Measurements from ENCODE around the gene DYNC2LI1. TPM values are rescaled to one million over a fixed set of nuclear protein-coding genes. Genes with fewer than 3 reads are reported as not detected.
"Not testable (repeated sequence)": the region's sequence is repeated elsewhere in the genome, so short reads cannot be mapped to it uniquely, and the experiment has no call there.

The DYNC2LI1 gene
- 10 to 100 TPM in 3 of 6 experiments, 1 to 10 TPM in 3; 8.4 to 12.3 (median 10.0) TPM for total RNA-seq (2021; fragmentation: NEBNext Ultra II Directional; extraction: Animal tissue kit (Norgen Biotek cat#: 25700))
- long read RNA-seq, partial matches to known transcripts: 10 of 18 reads
- long read RNA-seq, other reads (novel, unspliced or antisense): 3 of 18 reads

DNA sequence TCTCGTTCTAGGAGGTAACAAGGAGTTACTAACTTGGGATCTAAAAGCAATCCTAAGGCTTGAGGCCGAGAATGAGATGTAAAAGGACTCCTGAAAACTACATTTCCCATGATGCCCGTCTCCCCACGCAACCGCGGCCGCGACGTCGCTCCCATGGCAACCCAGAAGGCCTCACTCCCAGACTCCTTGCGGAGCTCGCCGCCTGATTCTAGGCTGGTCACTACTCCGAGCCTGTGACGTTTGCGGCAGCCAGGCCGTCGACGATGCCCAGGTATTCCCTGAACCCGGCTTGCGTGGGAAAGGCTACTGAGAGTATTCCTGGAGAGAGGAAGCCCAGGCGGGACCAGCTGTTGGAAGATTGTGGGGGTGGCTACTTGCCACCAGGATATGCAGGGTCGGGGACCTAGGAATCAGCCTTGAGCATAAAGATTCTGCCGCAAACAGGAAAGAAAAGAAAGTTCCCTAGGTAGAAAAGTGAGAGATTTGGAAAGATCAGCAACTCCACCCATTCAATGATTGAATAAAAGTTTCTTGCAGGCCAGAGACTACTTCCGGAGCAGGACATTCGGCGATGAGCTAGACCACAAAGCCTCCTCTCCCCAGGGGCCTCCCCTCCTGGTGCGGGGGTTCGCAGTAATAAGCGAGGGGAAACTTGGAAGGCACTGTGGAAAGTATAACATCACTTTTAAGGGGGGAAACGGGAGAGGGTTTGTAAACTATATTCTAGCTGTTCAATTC, at the start of gene DYNC2LI1:
Gene DYNC2LI1, plus strand, starts transcription at position 164 of the 738 bp plus-strand sequence. Its CDS starts 100 bp downstream, at position 264.
- H3K36me3 Mint-ChIP-seq (ENCODE audit: low read depth): no peaks in the 10 kb centered on the region
- H3K9me3 Mint-ChIP-seq: no peaks in the 10 kb centered on the region
- TF ChIP-seq, protein P1, sequence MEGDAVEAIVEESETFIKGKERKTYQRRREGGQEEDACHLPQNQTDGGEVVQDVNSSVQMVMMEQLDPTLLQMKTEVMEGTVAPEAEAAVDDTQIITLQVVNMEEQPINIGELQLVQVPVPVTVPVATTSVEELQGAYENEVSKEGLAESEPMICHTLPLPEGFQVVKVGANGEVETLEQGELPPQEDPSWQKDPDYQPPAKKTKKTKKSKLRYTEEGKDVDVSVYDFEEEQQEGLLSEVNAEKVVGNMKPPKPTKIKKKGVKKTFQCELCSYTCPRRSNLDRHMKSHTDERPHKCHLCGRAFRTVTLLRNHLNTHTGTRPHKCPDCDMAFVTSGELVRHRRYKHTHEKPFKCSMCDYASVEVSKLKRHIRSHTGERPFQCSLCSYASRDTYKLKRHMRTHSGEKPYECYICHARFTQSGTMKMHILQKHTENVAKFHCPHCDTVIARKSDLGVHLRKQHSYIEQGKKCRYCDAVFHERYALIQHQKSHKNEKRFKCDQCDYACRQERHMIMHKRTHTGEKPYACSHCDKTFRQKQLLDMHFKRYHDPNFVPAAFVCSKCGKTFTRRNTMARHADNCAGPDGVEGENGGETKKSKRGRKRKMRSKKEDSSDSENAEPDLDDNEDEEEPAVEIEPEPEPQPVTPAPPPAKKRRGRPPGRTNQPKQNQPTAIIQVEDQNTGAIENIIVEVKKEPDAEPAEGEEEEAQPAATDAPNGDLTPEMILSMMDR (IDR thresholded peaks at IDR 0.05): no peak

DNA sequence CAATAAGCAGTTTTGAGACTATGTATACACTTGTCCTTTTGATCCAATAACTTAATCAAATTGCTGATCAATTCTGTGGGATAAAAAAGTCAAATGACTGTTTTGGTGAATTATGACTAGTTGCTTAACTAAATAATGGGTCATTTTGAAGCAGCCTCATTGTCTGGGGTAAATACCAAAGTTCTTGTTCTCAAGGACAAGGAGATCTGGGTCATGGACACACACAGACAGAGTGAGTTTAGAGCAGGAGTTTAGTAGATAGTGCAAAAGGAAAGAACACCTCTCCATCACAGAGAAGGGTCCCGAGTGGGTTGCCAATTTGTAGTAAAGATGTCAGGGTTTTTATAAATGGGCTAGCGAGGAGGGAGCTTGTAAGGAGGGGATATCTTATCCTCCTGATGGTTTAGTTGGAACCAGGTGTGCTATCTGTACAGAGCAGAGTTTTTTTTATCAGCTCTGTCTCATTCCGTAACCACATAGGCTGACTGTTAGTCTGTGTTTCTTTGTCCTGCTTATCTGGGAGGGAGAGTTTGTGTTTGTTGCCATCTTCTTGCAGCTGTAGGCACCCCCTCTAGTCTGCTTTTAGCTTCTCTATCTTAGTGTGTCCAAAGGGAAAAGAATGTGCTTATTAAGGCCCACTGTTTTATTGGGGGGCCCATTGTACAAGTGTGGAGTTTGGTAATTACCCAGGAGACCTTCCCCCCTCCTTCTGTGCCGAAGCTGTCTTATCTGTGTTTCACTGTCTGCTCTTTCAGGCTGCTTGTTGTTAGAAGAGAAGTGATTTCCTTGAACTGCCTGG, 48.9 kb upstream of the DYNC2LI1 start:
- TF ChIP-seq, protein P1 (IDR thresholded peaks at IDR 0.05): no peak
- Mint-ChIP-seq H3K27me3 (ENCODE audit: insufficient read depth) (no peaks in the 10 kb centered on the region; the same call in 1 of the 2 replicates), H3K4me3 (no peak overlapping the region)

More for the DNA sequence above, at the start of gene DYNC2LI1:
- Mint-ChIP-seq H3K27me3 (ENCODE audit: insufficient read depth) (peaks cover 6% of the 10 kb centered on the region; the same call in 1 of the 2 replicates), H3K4me1 (ENCODE audit: low read depth) (peaks cover 15% of the 10 kb centered on the region), H3K4me3 (peak within 1 kb of the TSS; percentile 94), H3K27ac (peak within 1 kb of the TSS; percentile 95)
- peak; percentile 88 for DNase-seq

GRCh38 chr2:43725711-43726246, 48.1 kb upstream of the DYNC2LI1 start:
- Mint-ChIP-seq H3K27ac (no peak overlapping the region), H3K4me1 (ENCODE audit: low read depth) (no peaks in the 10 kb centered on the region), H3K36me3 (ENCODE audit: low read depth) (no peaks in the 10 kb centered on the region), H3K9me3 (no peaks in the 10 kb centered on the region), H3K27me3 (ENCODE audit: insufficient read depth) (no peaks in the 10 kb centered on the region; the same call in 1 of the 2 replicates), H3K4me3 (no peak overlapping the region)
- no peak for DNase-seq
- TF ChIP-seq, protein P1 (IDR thresholded peaks at IDR 0.05): no peak

More for the DNA sequence above, 48.9 kb upstream of the DYNC2LI1 start:
- H3K27ac Mint-ChIP-seq: no peak overlapping the region
- H3K9me3 Mint-ChIP-seq: no peaks in the 10 kb centered on the region
- no peaks in the 10 kb centered on the region for H3K4me1 Mint-ChIP-seq (ENCODE audit: low read depth)
- H3K36me3 Mint-ChIP-seq (ENCODE audit: low read depth): no peaks in the 10 kb centered on the region
- DNase-seq: no peak

DNA sequence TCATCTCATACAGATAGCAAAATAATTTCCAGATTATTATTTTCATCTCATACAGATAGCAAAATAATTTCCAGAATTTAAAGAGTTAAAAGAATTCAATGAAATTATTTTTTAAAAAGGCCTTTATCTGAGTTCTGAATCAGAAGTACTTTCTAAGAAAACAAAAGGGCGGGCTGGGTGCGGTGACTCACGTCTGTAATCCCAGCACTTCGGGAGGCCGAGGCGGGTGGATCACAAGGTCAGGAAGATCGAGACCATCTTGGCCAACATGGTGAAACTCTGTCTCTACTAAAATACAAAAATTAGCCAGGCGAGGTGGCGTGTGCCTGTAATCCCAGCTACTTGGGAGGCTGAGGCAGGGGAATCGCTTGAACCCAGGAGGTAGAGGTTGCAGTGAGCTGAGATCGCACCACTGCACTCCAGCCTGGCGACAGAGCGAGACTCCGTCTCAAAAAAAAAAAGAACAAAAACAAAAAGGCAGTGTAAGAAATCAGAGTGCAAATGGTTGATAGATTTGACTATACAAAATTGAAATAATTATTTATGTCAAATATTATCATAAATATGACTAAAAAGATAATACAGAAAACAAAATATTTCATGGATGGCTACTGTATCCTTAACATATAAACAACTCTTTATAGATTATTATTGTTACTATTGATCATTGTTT, 46.7 kb upstream of the DYNC2LI1 start:
- not testable (repeated sequence) for H3K36me3 Mint-ChIP-seq (ENCODE audit: low read depth); H3K9me3 Mint-ChIP-seq; H3K27ac Mint-ChIP-seq; H3K27me3 Mint-ChIP-seq (ENCODE audit: insufficient read depth); H3K4me3 Mint-ChIP-seq; H3K4me1 Mint-ChIP-seq (ENCODE audit: low read depth)
- peak; percentile 16 for DNase-seq

DNA sequence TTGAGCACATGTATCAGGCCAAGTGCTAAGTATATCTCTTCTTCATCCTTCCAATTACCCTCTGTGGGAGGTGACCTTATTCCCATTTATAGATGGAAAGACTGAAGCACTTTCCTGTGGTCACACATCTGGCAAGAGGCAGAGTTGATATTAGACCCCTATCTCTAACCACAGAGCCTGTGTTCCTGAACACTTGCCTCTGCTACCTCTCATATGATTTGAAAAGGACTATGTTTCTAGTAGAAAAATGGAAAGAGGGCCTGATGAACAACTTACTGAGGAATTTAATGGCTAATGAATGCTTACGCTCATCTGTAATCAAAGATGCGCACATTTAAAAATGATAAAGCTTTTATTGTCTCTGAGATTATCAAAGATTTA, 46.2 kb upstream of the DYNC2LI1 start:
- H3K4me3 Mint-ChIP-seq: no peak overlapping the region
- TF ChIP-seq, protein P1 (IDR thresholded peaks at IDR 0.05): no peak
- H3K27me3 Mint-ChIP-seq (ENCODE audit: insufficient read depth): no peaks in the 10 kb centered on the region
- no peak overlapping the region for H3K27ac Mint-ChIP-seq
- no peaks in the 10 kb centered on the region for H3K4me1 Mint-ChIP-seq (ENCODE audit: low read depth)
- no peak for DNase-seq
- no peaks in the 10 kb centered on the region for H3K36me3 Mint-ChIP-seq (ENCODE audit: low read depth)
- H3K9me3 Mint-ChIP-seq: no peaks in the 10 kb centered on the region

Data from HFFc6 (cell line).